ENCODE results near the gene CEND1.

Gene CEND1

DNA sequence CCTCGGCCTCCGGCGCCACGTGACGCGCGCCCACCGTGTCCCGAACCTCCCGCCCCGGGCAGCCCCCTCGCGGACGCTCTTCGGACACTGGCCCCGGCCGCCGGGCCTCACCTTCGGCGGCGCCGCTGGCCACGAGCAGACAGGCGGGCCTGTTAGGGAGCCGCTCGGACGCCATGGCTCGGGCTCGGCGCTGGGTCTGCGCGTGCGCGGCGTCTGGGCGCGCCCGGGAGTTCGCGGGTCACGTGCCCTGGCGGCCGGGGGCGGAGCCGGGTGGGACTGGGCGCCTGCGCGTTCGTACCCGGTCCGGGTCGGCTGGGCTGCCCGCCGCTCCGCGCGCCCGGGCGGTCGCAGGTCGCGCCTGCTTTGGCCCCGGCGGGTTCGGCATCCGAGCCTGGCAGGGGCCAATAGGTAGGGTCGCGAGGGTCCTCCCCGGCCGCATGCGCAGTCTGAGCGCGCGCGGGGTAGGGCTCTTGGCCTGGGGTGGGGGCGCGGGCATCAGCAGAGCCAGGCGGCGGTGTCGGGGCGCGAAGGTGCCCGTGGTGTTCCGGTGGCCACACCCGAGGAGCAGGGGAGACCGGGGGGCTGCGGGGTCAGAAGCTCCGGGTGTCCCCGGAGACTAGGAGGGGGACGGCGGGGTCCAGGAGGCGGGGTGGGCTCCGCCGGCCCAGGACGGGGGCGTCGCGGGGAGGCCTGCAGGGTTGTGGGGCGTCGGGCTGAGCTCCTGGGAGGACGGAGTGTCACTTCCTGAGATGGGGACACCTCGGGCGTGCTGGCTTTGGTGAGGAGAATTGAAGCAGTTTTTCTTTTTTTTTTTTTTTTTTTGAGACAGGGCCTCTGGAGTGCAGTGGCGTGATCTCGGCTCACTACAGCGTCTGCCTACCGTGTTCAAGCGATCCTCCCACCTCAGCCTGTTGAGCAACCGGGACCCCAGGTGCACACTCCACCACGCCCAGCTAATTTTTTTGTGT lies 12.3 kb downstream of the CEND1 start, which contains the start of gene GATD1:
Gene GATD1, minus strand, starts transcription at position 200 of the 968 bp plus-strand sequence. Its CDS starts 25 bp downstream, at position 175.
- DNase-seq (ENCODE audit: low read depth in 2 of 2), result peak; percentile 83 to 88

DNA sequence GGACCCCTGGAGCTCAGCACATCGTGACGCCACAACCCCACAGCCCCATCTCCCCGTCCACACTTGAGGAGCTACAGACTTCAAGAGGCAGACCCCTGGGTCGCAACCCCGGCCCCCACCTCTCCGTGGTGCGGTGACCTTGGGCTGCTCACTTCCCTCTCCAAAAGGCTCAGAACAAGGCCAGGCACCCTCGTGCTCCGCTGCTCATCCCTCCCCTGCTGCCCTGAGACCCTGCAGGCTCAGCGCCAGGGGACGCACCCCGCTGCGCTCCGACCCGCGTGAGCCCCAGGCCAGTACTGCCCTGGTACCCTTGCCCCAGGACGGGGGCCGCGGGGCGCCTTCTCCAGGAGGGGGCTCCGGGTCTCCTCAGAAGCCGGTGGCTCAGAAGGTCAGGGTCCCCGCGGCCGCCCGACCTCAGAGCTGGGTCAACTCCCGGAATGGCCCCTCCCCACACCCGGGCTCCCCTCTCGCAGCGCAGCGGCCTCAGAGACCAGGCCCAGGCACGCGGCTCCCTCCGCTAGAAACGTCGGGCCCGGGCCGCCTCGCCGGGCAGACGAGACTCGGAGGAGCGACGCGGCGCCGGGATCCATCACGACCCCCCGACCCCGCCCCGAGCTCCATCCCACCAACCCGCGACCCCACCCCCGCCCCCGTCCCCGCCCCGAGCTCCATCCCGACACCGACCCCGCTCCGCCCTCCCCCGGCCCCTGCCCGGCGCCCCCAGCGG lies 13.2 kb downstream of the CEND1 start:
- DNase-seq (ENCODE audit: low read depth in 2 of 2), result no peak

DNA sequence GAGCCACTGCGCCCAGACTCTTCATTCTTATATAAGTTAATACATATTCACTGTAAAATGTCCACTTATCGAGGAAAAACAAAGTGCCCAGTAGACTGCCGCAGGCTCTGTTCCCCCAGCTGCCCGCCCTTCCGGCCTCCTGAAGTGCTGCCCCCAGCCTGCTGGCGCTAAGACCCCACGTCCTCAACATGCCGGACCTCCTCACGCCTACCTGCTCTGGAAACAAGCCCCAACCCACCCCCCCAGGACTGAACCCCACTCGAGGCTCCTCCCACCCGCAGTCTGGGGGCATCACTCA lies 13.7 kb downstream of the CEND1 start:
- DNase-seq (ENCODE audit: low read depth in 2 of 2), result no peak

DNA sequence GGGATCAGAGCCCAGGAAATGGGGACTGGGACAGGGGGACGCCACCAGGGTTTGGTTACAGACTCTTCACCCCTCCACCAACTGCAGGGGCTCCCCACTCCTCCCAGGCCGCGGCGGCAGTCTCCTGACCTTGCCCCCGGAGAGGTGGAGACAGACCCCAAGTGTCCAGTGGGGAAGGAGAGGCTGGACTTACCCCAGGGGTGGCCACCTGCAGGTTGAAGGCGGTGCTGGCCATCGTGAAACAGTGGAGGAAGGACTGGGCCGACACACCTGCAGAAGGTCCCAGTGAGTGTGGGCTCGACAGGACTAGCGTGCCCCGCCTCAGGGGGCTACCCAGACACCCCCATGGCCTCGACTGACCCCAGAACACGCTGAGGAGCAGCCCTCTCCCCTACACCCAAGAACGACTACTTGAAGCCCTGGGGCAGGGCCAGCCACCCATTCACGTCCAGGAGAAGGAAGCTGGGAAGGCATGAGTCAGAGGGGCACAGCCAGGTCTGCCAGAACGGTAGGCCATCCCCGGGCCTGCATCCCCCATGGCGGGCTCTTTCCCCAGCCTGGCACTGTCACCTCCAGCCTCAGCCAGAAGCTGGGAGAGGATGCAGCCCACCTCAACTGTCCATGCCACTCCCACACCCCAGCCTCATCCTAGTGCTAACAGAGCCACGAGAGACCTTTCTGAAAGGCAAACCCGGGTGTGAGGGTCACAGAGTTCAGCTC lies 14.9 kb downstream of the CEND1 start:
- no peak for DNase-seq (ENCODE audit: low read depth in 2 of 2)

DNA sequence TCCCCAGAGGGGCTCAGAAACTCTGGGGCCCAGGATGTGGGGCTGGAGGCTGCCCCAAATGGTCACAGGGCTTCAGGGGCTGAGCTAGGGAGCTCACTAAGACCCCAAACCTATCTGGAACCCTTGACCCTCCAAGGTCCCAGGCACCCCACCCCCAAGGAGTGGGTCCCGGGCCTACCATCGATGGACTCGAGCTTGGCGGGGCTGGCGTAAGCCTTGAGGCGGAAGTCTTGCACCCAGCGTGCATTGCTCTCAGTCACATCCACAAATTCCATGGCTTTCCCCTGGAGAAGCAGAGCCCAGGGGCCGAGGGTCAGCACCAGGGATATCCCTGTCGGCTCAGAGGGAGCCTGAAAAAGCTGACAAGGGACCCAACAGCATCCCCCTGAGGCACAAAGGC lies 16.1 kb downstream of the CEND1 start:
- no peak for DNase-seq (ENCODE audit: low read depth in 2 of 2)

DNA sequence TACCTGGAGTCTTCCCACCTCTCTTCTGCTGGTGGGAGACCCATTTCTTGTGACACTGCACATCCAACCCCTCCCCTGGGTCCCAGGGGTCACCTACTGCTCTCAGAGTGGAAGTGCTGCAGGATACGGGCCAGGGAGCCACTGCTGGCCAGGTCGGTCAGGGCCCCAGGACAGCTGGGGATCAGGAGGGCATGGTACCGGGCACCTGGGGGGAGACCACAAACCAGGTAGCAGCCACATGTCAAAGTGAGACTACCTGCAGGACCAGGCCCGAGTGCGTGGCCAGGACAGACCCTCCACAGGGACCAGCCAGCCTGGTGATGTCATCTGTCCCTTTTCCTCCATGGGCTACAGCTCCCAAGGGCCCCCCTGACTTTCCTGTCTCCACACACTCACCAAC lies 16.5 kb downstream of the CEND1 start:
- DNase-seq (ENCODE audit: low read depth in 2 of 2), result no peak

DNA sequence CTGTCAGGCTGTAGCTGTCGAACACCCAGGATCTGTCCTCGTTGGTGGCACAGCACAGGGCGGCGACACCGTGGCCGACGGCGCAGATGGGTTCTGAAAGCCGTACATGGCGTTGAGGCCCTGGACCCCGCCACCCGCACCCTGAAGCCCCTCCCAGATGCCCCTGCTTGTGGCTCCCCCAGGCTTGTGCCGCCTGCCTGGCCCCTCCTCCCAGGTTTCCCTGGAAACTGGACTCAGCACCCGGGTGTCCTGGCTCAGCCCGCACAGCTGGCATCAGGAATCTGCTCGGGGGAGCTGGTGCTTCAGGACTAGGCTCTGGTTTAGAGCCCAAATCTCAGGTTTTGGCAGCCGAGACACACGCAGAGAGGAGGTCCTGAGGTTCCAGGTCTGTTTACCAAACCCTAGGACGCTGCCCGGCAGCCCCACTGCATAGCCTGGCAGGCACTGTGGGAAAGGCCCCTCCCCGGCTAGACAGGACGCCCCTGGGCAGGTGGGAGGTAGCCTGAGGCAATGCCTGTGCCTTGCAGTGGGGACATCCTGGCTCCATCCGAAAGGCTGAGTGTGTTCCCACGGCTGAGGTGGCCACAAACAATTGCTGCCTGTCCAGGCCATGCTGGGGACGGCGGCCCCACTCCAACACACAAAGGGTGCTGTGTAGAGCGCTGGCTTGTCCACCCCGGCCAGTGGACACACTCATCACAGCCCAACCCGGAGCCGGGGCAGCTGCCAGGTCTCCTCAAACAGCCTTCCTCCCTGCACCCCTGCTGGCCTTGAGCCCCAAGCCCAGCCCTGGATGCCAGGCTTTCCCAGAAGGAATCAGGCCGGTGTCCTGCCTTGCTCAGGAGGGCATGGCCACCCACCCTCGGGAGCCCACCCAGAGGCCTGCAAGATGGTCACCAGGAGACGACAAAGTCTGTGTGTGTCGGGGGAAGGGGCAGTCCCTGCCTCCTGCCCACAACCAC lies 17.2 kb downstream of the CEND1 start:
- no peak for DNase-seq (ENCODE audit: low read depth in 2 of 2)

DNA sequence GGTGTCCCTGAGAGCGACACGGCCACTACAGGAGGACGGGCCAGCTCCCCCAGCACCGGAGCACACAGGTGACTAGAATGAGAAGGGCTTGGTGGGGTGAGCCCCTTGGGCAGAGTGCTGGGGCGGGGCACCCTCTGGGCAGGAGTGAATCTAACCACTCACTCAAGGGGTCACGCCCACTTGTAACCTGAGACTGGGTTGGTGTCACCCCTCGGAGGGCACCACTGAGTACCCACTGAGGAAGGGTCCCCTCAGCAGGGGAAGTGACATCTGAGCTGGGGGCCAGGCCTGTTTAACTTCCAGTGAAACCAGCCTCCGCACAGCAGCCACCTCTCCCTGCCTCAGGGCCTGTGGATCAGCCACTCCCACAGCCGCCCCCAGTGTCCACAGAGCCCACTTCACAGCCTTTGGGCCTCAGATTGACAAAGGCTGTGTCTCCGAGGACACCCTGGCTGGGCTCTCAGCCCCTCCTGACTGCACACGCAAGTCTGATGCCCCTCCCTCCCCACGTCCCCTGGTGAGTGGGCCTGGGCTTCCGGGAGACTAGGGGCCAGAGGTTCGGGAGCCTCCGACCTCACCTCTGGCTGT lies 18.2 kb downstream of the CEND1 start:
- DNase-seq (ENCODE audit: low read depth in 2 of 2), result no peak

DNA sequence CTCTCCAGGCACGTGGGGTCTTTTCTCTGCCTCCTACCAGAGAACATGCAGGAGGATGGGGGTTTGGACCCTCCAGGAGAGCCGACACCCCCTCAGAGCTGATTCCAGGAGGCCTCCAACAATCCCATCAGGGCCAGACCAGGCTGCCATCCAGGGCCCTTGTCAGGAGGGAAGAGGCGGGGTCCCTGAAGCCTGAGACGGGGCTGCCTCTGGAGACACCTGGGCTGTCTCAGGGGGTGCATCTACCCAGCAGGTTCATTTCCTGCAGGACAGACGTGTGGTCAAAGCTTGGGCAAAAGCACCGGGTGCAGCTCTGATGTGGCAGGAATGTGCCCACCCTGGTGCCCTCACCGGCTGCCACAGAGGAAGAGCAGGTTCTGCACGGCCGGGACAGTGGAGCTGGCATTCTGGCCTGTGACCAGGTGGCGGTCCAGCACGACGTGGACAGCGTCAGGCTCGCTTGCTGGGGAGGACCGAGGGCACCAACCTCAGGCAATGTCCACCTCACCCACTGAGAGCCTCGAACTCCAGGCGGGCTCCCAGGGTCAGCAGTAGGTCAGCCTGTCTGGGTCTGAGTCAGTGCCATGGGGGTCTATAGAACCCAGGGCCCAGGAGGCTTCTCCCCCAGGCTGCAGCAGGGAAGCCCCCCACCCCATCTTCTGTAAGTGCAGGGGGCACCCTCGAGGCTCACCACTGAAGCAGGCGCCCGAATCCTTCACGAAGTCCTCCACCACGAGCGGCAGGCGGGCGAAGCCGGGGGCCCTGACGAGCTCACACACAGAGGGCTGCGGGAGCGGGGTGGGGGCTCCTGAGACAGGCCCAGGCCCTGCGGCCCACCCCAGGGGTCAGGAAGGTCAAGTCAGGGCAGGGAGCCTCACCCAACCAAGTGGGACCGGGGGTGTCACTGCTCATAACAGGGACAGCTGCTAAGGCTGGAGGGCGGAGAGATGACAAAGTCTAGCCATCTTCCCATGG lies 19.0 kb downstream of the CEND1 start:
- DNase-seq (ENCODE audit: low read depth in 2 of 2), result no peak

DNA sequence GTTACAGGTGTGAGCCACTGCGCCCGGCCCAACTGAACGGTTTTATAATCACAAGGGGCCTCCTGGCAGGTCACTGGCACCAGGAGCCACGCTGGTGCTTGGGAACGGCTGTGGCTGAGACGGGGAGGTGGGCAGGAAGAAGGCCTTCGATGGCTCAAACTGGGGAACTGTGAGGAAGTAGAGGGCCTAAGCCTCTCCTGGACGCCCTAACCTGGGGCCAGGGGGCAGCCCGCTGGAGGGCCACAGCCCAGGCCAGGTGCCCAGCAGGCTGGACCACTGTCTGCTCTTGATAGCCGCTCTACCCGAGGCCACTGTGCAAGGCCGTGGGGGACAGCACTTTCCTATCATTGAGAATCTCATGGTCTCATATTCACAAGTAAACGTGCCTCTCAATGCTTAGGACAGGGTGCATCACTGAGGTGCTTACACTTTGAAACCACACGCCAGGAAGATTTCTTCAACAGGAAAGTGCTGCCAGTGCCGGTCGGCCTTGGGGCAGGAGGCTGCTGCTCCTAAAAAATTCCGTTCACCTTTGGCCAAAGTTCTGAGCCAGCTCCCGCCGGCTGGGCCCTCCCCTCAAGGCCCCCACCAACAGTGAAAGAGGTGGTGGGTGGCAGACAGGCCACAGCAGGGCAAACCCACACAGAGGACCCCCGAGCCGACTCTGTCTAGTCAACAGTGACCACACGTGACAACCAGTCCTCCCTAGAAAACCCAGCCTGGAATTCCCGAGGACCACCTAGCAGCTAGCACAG lies 19.8 kb downstream of the CEND1 start:
- no peak for DNase-seq (ENCODE audit: low read depth in 2 of 2)

DNA sequence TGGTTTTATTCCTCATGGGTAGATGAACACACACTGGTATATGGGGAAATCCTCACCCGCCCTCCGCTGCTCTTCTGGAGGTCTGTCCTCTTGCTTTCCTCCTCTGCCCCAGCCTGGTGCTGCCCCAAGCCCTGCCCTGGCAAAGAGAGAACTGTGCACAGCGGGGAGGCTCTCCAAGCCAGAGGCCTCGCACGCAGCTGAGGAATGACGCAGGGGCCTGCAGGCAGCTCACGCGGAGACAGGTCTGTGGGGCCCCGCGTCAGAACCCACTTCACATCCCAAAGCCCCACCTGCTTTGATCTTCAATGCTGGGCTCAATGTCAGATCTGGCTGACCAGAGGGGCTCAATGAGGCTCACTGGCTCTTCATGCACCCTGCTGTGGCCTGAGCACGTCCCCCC lies 22.7 kb downstream of the CEND1 start:
- DNase-seq (ENCODE audit: low read depth in 2 of 2), result no peak

DNA sequence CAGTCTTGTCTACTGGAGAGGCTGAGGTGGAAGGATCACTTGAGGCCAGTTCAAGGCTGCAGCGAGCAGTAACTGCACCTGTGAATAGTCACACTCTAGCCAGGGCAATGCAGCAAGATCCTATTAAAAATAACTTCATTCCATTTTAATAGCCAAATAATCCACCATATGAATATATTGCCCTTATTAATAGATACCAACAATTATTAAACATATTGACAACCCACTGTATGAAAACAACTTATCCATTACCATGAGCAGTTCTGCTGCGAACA lies 23.0 kb downstream of the CEND1 start:
- no peak for DNase-seq (ENCODE audit: low read depth in 2 of 2)

DNA sequence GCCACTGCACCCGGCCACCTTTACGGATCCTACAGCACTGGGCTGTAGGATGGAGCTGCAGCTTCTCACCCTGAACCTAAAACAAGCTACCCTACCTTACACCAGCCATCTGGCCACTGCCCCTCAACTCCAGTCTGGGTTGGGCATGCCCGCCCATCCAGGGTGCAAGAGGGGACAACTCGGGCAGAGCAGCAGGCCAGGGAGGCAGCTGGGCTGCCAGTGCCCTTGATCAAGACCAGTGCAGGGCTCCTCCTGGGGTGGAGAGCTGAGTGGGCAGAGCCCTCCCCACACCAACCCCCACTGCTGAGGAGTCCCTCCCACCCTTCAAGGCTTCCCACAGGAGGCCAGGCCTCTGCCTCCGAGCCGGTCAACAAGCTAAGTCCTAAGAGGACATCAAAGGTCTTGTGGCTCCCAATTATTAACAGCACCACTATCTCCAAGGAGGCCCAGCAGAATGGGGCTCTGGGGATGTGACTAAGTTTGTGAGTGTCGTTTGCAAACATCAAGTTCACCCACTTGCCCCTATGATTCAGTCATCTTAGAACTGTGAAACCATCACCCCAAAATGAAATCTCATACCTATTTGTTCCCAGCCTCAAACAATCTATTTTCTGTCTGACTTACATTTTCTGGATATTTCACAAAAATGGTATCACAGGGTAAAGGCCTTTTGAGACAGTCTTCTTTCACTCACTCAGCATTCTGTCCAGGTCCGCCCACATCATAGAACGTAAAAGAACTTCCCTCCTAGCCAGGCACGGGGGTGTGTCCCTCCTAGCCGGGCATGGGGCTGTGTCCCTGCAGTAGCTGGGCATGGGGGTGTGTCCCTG lies 23.6 kb downstream of the CEND1 start:
- no peak for DNase-seq (ENCODE audit: low read depth in 2 of 2)

DNA sequence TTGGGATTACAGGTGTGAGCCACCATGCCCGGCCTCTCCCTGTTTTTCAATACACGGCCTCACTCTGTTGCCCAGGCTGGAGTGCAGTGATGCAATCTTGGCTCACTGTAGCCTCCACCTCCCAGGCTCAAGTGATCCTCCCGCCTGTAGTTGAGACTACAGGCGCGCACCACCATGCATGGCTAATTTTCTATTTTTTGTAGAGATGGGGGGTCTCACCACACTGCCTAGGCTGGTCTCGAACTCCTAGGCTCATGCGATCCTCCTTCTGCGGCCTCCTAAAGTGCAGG lies 24.1 kb downstream of the CEND1 start:
- DNase-seq (ENCODE audit: low read depth in 2 of 2), result no peak

DNA sequence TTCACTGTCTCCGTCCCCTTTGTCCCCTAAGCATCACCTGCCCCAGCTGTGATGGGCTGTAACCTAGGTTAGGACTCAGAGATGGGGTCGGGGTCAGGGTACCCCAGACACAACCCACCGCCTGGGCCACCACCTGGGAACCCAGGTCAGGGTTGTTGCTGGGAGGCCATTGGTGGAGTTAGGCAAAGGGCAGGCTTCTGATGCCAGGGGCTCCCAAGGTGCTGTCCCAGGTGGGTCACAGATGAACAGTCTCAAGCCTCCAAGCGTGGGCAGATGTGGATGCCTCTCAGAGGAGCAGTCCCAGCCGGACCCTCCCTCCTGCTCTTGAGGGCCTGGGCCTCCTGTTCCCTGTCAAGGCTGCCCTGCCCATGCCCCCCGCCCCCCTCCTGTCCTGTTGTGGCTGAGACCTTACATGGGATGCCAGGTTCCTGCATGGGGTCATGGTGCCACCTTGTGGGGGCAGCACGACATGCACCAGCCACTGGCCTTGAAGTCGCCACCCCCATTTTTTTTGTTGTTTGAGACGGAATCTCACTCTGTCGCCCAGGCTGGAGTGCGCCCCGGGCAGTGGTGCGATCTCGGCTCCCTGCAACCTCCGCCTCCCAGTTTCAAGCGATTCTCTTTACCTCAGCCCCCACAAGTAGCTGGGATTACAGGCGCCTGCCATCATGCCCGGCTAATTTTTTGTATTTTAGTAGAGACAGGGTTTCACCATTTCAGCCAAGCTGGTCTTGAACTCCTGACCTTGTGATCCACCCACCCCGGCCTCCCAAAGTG lies 24.7 kb downstream of the CEND1 start:
- DNase-seq (ENCODE audit: low read depth in 2 of 2), result peak in 1 of 2 donors; percentile 27

DNA sequence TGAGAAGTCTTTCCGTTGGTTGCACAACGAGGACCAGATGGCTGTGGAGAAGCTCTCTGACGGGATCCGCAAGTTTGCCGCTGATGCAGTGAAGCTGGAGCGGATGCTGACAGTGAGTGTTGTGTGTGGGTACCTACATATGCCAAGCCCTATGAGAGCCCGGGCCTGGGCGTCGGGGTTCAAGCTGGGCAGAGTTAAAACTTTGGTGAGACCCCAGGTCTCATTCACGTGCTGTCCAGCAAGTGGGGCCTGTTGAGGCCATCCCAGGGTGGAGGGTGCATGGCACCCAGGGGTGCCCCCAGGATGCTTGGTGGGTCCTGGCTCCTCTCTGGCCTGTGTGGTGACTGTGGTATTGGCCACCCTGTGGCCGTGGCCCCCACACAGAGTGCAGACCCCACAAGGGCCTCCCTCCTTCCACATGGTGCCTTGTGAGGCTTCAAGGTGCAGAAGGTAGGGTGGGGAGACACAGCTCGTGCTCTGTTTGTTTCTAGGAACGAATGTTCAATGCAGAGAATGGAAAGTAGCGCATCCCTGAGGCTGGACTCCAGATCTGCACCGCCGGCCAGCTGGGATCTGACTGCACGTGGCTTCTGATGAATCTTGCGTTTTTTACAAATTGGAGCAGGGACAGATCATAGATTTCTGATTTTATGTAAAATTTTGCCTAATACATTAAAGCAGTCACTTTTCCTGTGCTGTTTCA lies 25.4 kb downstream of the CEND1 start:
- no peak for DNase-seq (ENCODE audit: low read depth in 2 of 2)

Measured in activated CD8-positive, alpha-beta memory T cell treated with anti-CD3 and anti-CD28 coated beads for 4 hours (primary cell).